Measurements from ENCODE around the gene CORO6. TPM values are rescaled to one million over a fixed set of nuclear protein-coding genes. Genes with fewer than 3 reads are reported as not detected.

The CORO6 gene
- total RNA-seq, 1 experiment from 2014 or later, result 2.3 TPM

DNA sequence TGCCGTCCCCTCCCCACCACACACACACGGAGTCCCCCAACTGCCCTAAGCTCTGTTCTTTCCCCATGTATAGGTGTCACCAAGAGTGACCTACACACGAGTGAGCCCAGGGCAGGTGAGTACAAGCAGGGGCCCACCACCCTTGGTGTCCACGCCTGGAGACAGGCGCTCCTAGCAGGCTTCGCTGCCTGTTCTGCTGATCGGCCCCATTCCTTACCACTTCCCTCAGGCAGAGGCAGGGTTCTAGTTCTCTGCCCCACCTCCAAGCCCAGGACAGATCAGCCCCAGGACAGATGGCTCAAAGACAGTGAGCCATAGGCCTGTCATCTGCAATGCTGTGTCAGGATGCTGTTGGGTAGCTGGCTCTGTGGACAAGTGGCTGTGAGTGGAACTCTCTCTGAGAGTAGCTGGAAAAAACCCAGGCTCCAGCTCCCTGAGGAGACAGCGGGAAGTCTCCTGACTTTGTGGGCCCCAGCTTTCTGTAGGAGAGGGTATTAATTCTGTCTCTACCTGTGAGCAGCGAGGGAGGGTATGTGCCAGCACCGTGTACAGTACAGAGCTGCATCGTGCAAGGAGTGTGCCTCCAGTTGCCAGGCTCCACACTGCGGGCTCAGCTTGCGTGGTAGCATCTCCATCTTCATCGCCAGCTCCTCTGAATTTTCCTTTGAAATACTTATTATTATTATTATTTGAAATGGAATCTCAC lies 53.3 kb downstream of the CORO6 start:
- Histone ChIP-seq H3K27ac (ENCODE audit: insufficient read length, low read depth, low read length) (no peak overlapping the region), H2BK120ac (ENCODE audit: low read depth, low read length, poor library complexity, severe bottlenecking) (no peak overlapping the region), H3K79me1 (ENCODE audit: insufficient read depth, low read depth, low read length, poor library complexity, severe bottlenecking) (no peaks in the 10 kb centered on the region), H2AFZ (ENCODE audit: low read length) (no peak overlapping the region), H3K79me2 (ENCODE audit: insufficient read depth, low read length) (no peaks in the 10 kb centered on the region), H2AK5ac (ENCODE audit: insufficient read length, low read length) (no peak overlapping the region), H2BK20ac (ENCODE audit: low read depth, low read length, poor library complexity, severe bottlenecking) (no peak overlapping the region), H3K23ac (ENCODE audit: insufficient read length, low read depth, low read length) (no peak overlapping the region), H3K9ac (ENCODE audit: extremely low read depth, insufficient read length, low read length) (no peak overlapping the region), H3K4ac (ENCODE audit: low read depth, low read length) (no peak overlapping the region), H2BK15ac (ENCODE audit: low read depth, low read length) (no peak overlapping the region), H4K5ac (ENCODE audit: insufficient read length, low read depth, low read length) (no peak overlapping the region), H4K8ac (replicated peaks; ENCODE audit: insufficient read length, low read depth, low read length) (no peak overlapping the region), H3T11ph (ENCODE audit: low read length) (no peak overlapping the region), H3K56ac (ENCODE audit: insufficient read length, low read depth, low read length) (no peak overlapping the region), H3K14ac (ENCODE audit: insufficient read depth, low read length) (no peak overlapping the region), H3K4me1 (ENCODE audit: insufficient read depth, low read length) (no peaks in the 10 kb centered on the region), H4K20me1 (ENCODE audit: control insufficient read depth, insufficient read depth, insufficient read length) (no peaks in the 10 kb centered on the region), H2BK5ac (ENCODE audit: insufficient read length, low read length) (no peak overlapping the region), H3K23me2 (ENCODE audit: insufficient read length, low read depth, low read length, poor library complexity, severe bottlenecking) (peaks cover 23% of the 10 kb centered on the region), H3K9me3 (ENCODE audit: control insufficient read depth, low read depth, low read length) (no peaks in the 10 kb centered on the region), H3K18ac (ENCODE audit: insufficient read length, low read depth, low read length) (no peak overlapping the region), H3K4me2 (ENCODE audit: insufficient read depth, insufficient read length, low read length) (peak overlapping the region; percentile 64), H2BK12ac (ENCODE audit: insufficient read length, low read depth, low read length) (no peak overlapping the region), H3K27me3 (ENCODE audit: insufficient read depth, low read length) (peaks cover 8% of the 10 kb centered on the region; the same call in 1 of the 2 replicates), H4K91ac (ENCODE audit: insufficient read length, low read depth, low read length) (no peak overlapping the region)
- Mint-ChIP-seq H3K4me1 (peaks cover 13 to 24% of the 10 kb centered on the region in 2 experiments), H3K9me3 (no peaks in the 10 kb centered on the region; a peak in 1 of 5 replicates), H3K36me3 (ENCODE audit: insufficient read depth in 1 of 3, low read depth in 3 of 3) (peaks cover 3 to 18% (median 16%) of the 10 kb centered on the region in 3 experiments; a peak in 6 of 7 replicates), H3K27me3 (ENCODE audit: low read depth) (peaks cover 40% of the 10 kb centered on the region), H3K4me3 (peak overlapping the region; percentile 75 to 89), H3K27ac (peak overlapping the region in 1 of 3 experiments; percentile 87; a peak in 1 of 7 replicates)
- no peak for DNase-seq
- WGBS (ENCODE audit: extremely low coverage, insufficient read length, low lambda C conversion rate), result no CpG with 5 or more reads among the region's 14 CpGs
- TF ChIP-seq, protein P1, sequence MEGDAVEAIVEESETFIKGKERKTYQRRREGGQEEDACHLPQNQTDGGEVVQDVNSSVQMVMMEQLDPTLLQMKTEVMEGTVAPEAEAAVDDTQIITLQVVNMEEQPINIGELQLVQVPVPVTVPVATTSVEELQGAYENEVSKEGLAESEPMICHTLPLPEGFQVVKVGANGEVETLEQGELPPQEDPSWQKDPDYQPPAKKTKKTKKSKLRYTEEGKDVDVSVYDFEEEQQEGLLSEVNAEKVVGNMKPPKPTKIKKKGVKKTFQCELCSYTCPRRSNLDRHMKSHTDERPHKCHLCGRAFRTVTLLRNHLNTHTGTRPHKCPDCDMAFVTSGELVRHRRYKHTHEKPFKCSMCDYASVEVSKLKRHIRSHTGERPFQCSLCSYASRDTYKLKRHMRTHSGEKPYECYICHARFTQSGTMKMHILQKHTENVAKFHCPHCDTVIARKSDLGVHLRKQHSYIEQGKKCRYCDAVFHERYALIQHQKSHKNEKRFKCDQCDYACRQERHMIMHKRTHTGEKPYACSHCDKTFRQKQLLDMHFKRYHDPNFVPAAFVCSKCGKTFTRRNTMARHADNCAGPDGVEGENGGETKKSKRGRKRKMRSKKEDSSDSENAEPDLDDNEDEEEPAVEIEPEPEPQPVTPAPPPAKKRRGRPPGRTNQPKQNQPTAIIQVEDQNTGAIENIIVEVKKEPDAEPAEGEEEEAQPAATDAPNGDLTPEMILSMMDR (conservative IDR thresholded peaks at IDR 0.05), result no peak
